ENCODE measurements around the gene ALDH1A3.

ALDH1A3 gene

DNA sequence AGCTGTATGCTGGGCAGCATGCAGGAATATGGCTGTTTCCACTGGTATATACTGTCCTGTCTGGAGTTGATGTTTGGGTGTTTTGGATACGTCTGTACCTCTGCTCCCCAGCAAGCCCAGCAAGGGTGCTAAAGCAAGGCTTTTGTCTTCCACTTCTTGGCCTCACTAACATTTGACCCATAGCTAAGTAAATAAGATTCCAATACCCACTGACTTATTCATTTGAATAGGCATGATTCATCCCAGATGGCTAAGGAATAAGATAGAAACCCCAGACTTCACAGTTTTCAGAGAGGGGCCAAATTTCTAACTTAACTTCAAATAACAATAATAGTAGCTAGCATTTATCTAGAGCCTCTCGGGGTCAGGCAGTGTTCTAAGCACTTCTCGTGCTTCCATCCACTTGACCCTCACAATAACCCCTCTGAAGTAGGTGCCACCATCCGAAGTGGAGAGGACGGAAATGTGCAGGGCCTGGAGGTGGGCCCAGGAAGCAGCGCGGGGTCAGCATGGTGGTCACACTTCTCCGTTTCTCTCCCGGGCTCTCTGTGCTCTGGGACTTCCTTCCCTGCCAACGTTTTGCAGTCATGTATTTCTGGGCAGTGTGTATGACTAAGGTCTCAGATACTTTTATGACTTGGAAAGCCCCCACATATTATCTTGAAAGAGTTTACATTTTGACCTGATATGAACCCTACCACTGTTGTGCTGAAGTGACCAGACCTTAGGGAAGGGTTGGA, 78.9 kb downstream of the ALDH1A3 start:
- DNase-seq = no peak

DNA sequence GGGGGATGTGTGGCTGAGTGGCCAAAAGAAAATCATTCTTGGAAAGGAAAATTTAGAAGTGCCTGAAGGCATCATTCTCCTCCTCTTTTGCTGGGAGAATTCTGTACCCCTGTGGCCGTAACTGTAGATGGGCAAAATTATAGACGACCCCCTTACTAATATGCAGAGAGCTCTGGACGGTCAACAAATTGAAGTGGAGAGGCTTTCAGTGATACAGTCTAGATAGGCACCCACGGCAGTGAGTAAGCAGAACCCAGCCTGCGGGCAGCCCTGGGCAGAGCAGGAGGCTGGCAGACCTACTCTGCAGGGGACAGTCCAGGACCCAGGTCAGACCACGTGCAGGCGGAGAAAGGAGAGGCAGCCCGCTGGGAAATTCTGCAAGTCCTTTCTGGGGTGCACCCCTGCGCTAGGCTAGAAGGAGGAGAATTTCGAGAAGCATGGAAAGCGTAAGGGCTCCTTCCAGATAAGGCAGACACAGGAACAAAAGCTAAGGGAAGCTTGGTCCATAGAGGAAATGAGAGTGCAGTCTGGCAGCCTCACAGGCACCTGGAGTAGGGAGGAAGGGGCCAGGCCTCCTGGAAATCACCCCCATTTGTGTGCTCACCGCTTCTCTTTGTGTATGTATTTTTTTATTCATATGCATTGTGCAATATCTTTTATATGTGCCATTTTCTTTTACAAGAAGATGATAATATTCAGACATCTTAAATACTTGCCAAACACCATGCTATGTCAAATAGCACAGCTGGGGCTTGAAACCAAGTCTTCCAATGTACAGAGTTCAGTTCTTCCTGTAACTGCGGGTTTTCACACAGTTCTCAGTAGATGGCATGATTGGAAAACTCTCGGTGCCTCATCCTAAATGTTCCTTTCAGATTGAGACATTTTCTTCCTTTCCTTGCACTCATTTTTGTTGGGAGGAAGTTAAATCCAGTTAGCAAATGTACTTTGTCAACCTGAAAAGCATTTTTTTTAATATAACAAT, 79.7 kb downstream of the ALDH1A3 start:
- no peak for DNase-seq

Measured in SHP77 (cell line).